Panc1 (cell line): ENCODE results near the gene ZMYND15. TPM values are rescaled to one million over a fixed set of nuclear protein-coding genes. Genes with fewer than 3 reads are reported as not detected.
A peak's percentile ranks its signal among the peaks of the same experiment; 100 is the strongest.

Experiments
- ATAC-seq: fragments of 200-7000 bp; cut with Tn5 transposase; 2 replicates; pipeline ENCODE4 v1.9.1; 2020; ENCODE audit warnings: mild to moderate bottlenecking, moderate library complexity
- BruUV-seq: library from RNA; stranded (reverse); fragments of 400-500 nt; replicated peaks from 2 replicates; lab custom pipeline; 2021; lab: Mats Ljungman, UMichigan
- CTCF ChIA-PET: fragments of 300-600 bp; sonication (Branson Sonifier 250); formaldehyde crosslinking; loops from one replicate; lab custom pipeline; 2022; ENCODE audit warnings: antibody characterized with exemption; lab: Charles Lee
- POLR2A ChIA-PET: fragments of 300-600 bp; sonication (Branson Sonifier 250); formaldehyde crosslinking; loops from one replicate; lab custom pipeline; 2022; ENCODE audit warnings: antibody characterized with exemption; lab: Charles Lee
- DNase-seq: peaks from one replicate; pipeline ENCODE4 v3.0.0-alpha.2; 2010; ENCODE audit warnings: low read depth, low spot score
- H3K27ac ChIP-seq: 2 replicates; pipeline ENCODE4 v1.5.1; 2011; ENCODE audit warnings: mild to moderate bottlenecking, low read length, inconsistent platforms
- H3K27me3 ChIP-seq: fragments of 200-500 bp; sonication (Bioruptor generic); 2 replicates; pipeline ENCODE4 v1.6.0; 2014; ENCODE audit warnings: low read length, inconsistent platforms; ENCODE audit not compliant: control insufficient read depth, insufficient read depth
- H3K36me3 ChIP-seq: fragments of 200-500 bp; sonication (Bioruptor generic); 2 replicates; pipeline ENCODE4 v1.5.1; 2014; ENCODE audit warnings: inconsistent platforms, mild to moderate bottlenecking, low read length, moderate library complexity; ENCODE audit not compliant: control insufficient read depth, insufficient read depth
- H3K4me1 ChIP-seq: 2 replicates; pipeline ENCODE4 v1.5.1; 2011; ENCODE audit warnings: inconsistent platforms, mild to moderate bottlenecking, low read length, moderate library complexity; ENCODE audit not compliant: control insufficient read depth, insufficient read depth
- H3K4me3 ChIP-seq, 2 experiments: 2 replicates each; pipeline ENCODE4 v1.5.1; 2011 to 2012; ENCODE audit warnings: low read depth in 2 of 2, low read length in 2 of 2, mild to moderate bottlenecking in 2 of 2, inconsistent platforms in 1 of 2, moderate library complexity in 1 of 2
- H3K9me3 ChIP-seq: fragments of 200-500 bp; sonication (Bioruptor generic); 2 replicates; pipeline ENCODE4 v1.5.1; 2014; ENCODE audit warnings: low read depth, mild to moderate bottlenecking, inconsistent platforms, low read length, moderate library complexity; ENCODE audit not compliant: control insufficient read depth, insufficient read depth
- POLR2AphosphoS5 ChIP-seq: IDR thresholded peaks from 2 replicates; pipeline ENCODE4 v1.6.1; 2012; ENCODE audit warnings: mild to moderate bottlenecking, low read depth, low read length, moderate library complexity
- SIN3A ChIP-seq: IDR thresholded peaks from 2 replicates; pipeline ENCODE4 v1.6.1; 2012; ENCODE audit warnings: low read depth, mild to moderate bottlenecking, low read length, moderate library complexity, borderline replicate concordance; ENCODE audit not compliant: insufficient read depth
- TCF7L2 ChIP-seq: IDR thresholded peaks from 2 replicates; pipeline ENCODE4 v1.6.1; 2011; ENCODE audit warnings: mild to moderate bottlenecking, low read depth, low read length, inconsistent platforms
- in situ Hi-C: cut with HindIII; loops from 2 replicates; pipeline ENCODE4 v1.10.0; 2016; ENCODE audit warnings: low sequenced_read_pairs, low pct_unique_long_range_greater_than_20kb
- intact Hi-C: fragments of 100-400 bp; cut with micrococcal nuclease; formaldehyde crosslinking; loops from one replicate; pipeline ENCODE4 v1.10.0; 2022; ENCODE audit not compliant: unreplicated experiment
- total RNA-seq: library from RNA; stranded (reverse); gene quantifications from one replicate; pipeline ENCODE4 v1.2.1, GENCODE V29; 2021; ENCODE audit not compliant: unreplicated experiment
- TF ChIP-seq, protein P1 (sequence below), 2 experiments: IDR thresholded peaks; 2 replicates each; pipeline ENCODE4 v1.6.1; 2011 to 2012; ENCODE audit warnings: low read depth in 2 of 2, control low read depth in 1 of 2, low read length in 1 of 2, mild to moderate bottlenecking in 1 of 2, moderate library complexity in 1 of 2; ENCODE audit not compliant: insufficient read depth in 1 of 2
- TF ChIP-seq, protein P2 (sequence below): fragments of 450-650 bp; IDR thresholded peaks from 2 replicates; pipeline ENCODE4 v1.5.1; 2017; ENCODE audit warnings: mild to moderate bottlenecking

Gene ZMYND15
- total RNA-seq, 1 experiment from 2014 or later: 0.28 TPM

DNA sequence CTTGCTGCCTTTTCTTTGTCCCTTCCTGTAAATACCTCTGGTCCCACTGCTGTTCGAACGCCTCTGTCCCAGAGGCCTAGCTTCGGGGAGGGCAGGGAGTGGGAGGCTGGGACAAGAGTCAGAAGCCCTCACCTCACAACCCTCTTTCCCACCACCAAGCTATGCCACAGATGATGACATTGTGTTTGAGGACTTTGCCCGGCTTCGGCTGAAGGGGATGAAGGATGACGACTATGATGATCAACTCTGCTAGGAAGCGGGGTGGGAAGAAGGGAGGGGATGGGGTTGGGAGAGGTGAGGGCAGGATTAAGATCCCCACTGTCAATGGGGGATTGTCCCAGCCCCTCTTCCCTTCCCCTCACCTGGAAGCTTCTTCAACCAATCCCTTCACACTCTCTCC is 18.8 kb upstream of the ZMYND15 start:
- Histone ChIP-seq H3K27ac (no peak overlapping the region), H3K9me3 (no peaks in the 10 kb centered on the region), H3K27me3 (no peaks in the 10 kb centered on the region), H3K4me1 (peaks cover 14% of the 10 kb centered on the region), H3K36me3 (no peaks in the 10 kb centered on the region), H3K4me3 (no peak overlapping the region)
- ChIA-PET CTCF (no interaction called here), POLR2A (no interaction called here)
- DNase-seq: no peak
- TSS peak; percentile 93 for BruUV-seq
- in situ Hi-C loops (no loop called here), intact Hi-C loops (no loop called here)
- TF ChIP-seq, protein P1, sequence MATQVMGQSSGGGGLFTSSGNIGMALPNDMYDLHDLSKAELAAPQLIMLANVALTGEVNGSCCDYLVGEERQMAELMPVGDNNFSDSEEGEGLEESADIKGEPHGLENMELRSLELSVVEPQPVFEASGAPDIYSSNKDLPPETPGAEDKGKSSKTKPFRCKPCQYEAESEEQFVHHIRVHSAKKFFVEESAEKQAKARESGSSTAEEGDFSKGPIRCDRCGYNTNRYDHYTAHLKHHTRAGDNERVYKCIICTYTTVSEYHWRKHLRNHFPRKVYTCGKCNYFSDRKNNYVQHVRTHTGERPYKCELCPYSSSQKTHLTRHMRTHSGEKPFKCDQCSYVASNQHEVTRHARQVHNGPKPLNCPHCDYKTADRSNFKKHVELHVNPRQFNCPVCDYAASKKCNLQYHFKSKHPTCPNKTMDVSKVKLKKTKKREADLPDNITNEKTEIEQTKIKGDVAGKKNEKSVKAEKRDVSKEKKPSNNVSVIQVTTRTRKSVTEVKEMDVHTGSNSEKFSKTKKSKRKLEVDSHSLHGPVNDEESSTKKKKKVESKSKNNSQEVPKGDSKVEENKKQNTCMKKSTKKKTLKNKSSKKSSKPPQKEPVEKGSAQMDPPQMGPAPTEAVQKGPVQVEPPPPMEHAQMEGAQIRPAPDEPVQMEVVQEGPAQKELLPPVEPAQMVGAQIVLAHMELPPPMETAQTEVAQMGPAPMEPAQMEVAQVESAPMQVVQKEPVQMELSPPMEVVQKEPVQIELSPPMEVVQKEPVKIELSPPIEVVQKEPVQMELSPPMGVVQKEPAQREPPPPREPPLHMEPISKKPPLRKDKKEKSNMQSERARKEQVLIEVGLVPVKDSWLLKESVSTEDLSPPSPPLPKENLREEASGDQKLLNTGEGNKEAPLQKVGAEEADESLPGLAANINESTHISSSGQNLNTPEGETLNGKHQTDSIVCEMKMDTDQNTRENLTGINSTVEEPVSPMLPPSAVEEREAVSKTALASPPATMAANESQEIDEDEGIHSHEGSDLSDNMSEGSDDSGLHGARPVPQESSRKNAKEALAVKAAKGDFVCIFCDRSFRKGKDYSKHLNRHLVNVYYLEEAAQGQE (IDR thresholded peaks at IDR 0.05; ENCODE audit: insufficient read depth in 1 of 2, low read depth in 2 of 2, low read length in 1 of 2): no peak
- no peak for TF ChIP-seq TCF7L2
- no peak for TF ChIP-seq SIN3A
- TF ChIP-seq POLR2AphosphoS5: no peak
- TF ChIP-seq, protein P2, sequence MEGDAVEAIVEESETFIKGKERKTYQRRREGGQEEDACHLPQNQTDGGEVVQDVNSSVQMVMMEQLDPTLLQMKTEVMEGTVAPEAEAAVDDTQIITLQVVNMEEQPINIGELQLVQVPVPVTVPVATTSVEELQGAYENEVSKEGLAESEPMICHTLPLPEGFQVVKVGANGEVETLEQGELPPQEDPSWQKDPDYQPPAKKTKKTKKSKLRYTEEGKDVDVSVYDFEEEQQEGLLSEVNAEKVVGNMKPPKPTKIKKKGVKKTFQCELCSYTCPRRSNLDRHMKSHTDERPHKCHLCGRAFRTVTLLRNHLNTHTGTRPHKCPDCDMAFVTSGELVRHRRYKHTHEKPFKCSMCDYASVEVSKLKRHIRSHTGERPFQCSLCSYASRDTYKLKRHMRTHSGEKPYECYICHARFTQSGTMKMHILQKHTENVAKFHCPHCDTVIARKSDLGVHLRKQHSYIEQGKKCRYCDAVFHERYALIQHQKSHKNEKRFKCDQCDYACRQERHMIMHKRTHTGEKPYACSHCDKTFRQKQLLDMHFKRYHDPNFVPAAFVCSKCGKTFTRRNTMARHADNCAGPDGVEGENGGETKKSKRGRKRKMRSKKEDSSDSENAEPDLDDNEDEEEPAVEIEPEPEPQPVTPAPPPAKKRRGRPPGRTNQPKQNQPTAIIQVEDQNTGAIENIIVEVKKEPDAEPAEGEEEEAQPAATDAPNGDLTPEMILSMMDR: no peak
- no peak for ATAC-seq

DNA sequence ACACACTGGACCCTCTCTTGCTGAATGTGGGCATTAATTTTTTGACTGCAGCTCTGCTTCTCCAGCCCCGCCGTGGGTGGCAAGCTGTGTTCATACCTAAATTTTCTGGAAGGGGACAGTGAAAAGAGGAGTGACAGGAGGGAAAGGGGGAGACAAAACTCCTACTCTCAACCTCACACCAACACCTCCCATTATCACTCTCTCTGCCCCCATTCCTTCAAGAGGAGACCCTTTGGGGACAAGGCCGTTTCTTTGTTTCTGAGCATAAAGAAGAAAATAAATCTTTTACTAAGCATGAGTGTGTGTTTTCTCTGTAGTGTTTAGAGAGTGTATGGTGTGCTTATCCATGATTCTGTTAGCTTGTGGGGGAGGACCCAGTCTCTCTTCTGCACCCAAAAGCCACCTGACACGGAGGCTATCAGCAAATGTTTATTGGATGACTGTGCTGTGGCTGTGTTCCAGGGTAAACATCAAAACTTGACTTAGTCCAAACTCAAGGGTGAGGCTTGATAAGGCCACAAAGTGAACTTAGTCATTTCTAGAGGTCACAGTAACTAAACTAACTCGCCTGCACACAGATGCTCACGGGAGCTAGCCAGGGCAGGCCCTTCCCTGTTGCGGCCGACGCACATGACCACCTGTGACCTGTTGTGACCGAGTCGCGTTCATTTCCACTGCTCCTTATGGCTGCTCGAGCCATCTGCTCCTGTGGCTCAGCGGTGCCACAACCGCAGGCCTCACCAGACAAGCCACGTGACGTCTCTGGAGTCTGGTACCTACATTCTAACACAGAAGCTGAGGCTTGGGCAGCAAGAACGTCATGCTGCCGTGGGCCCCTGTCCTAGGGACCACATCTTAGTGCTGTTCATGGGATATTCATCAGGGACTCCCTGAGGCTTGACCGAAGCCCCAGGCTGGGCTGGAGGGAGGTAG is 18.2 kb upstream of the ZMYND15 start:
- ChIA-PET CTCF (interaction anchor here (0.6 kb wide), 1 partner anchor 146 kb away, joined by 6 read pairs; no protein-coding TSS in a partner anchor), POLR2A (no interaction called here)
- DNase-seq: no peak
- H3K4me1 ChIP-seq: peaks cover 14% of the 10 kb centered on the region
- in situ Hi-C loops: no loop called here
- H3K4me3 ChIP-seq: no peak overlapping the region
- intact Hi-C loops: no loop called here
- no peaks in the 10 kb centered on the region for H3K27me3 ChIP-seq
- BruUV-seq: no TSS peak
- H3K36me3 ChIP-seq: no peaks in the 10 kb centered on the region
- H3K9me3 ChIP-seq: no peaks in the 10 kb centered on the region
- no peak overlapping the region for H3K27ac ChIP-seq
- peak; percentile 75 for ATAC-seq
- no peak for TF ChIP-seq SIN3A
- no peak for TF ChIP-seq POLR2AphosphoS5
- no peak for TF ChIP-seq TCF7L2
- TF ChIP-seq, protein P1 (IDR thresholded peaks at IDR 0.05; ENCODE audit: insufficient read depth in 1 of 2, low read depth in 2 of 2, low read length in 1 of 2): no peak
- TF ChIP-seq, protein P2: no peak
